ENCODE results near the gene ZBTB47.

GRCh38 chr3:42680806-42681205, 27.3 kb downstream of the ZBTB47 start:
- TF ChIP-seq CTCF (IDR thresholded peaks at IDR 0.05) (no peak), POLR2A (IDR thresholded peaks at IDR 0.05) (no peak)
